Measurements from ENCODE around the gene ICAM4.

Gene ICAM4

DNA sequence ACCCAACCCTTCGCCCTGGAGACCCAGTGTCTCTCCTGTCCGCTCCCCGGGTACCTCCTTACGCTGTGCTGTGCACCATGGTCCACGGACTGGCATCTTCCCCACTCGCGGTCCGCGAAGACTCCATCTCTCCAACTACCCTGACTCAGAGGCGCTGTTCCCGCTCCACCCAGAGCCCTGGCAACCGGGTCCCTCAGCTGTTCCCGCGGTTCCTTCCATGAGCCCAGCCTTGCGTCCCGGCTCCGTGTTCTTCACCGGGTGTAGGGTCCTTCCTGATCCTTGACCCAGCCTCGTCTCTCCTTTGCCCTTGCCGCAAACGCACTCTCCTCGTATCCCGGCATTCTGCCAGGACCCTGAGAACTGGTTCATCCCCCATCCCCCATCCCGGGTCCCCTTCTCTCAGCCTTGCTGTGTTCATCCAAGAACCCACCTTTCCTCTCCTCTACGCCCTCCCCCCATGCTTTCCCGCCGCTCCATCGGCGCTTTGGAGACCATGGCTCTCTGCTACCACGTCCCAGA, 3.7 kb downstream of the ICAM4 start:
- DNase-seq (ENCODE audit: low read depth in 1 of 2, low spot score in 1 of 2): no peak
- Histone ChIP-seq H3K27ac (replicated peaks) (no peak overlapping the region), H3K27me3 (ENCODE audit: insufficient read depth, poor library complexity, severe bottlenecking) (peaks cover 60% of the 10 kb centered on the region), H3K4me3 (replicated peaks; ENCODE audit: insufficient read depth, low read length) (peak overlapping the region; percentile 33; the same call in 1 of the 2 replicates)
- TF ChIP-seq, protein P1, sequence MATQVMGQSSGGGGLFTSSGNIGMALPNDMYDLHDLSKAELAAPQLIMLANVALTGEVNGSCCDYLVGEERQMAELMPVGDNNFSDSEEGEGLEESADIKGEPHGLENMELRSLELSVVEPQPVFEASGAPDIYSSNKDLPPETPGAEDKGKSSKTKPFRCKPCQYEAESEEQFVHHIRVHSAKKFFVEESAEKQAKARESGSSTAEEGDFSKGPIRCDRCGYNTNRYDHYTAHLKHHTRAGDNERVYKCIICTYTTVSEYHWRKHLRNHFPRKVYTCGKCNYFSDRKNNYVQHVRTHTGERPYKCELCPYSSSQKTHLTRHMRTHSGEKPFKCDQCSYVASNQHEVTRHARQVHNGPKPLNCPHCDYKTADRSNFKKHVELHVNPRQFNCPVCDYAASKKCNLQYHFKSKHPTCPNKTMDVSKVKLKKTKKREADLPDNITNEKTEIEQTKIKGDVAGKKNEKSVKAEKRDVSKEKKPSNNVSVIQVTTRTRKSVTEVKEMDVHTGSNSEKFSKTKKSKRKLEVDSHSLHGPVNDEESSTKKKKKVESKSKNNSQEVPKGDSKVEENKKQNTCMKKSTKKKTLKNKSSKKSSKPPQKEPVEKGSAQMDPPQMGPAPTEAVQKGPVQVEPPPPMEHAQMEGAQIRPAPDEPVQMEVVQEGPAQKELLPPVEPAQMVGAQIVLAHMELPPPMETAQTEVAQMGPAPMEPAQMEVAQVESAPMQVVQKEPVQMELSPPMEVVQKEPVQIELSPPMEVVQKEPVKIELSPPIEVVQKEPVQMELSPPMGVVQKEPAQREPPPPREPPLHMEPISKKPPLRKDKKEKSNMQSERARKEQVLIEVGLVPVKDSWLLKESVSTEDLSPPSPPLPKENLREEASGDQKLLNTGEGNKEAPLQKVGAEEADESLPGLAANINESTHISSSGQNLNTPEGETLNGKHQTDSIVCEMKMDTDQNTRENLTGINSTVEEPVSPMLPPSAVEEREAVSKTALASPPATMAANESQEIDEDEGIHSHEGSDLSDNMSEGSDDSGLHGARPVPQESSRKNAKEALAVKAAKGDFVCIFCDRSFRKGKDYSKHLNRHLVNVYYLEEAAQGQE (IDR thresholded peaks at IDR 0.05; ENCODE audit: insufficient replicate concordance, low read depth): no peak
- TF ChIP-seq SPI1 (IDR thresholded peaks at IDR 0.05; ENCODE audit: borderline replicate concordance, low read depth) (no peak), GABPA (IDR thresholded peaks at IDR 0.05; ENCODE audit: low read depth) (no peak)
- TF ChIP-seq, protein P2, sequence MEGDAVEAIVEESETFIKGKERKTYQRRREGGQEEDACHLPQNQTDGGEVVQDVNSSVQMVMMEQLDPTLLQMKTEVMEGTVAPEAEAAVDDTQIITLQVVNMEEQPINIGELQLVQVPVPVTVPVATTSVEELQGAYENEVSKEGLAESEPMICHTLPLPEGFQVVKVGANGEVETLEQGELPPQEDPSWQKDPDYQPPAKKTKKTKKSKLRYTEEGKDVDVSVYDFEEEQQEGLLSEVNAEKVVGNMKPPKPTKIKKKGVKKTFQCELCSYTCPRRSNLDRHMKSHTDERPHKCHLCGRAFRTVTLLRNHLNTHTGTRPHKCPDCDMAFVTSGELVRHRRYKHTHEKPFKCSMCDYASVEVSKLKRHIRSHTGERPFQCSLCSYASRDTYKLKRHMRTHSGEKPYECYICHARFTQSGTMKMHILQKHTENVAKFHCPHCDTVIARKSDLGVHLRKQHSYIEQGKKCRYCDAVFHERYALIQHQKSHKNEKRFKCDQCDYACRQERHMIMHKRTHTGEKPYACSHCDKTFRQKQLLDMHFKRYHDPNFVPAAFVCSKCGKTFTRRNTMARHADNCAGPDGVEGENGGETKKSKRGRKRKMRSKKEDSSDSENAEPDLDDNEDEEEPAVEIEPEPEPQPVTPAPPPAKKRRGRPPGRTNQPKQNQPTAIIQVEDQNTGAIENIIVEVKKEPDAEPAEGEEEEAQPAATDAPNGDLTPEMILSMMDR (IDR thresholded peaks at IDR 0.05; ENCODE audit: insufficient read depth, low read length): no peak

- DNase-seq (ENCODE audit: low read depth in 1 of 2, low spot score in 1 of 2): peak in 1 of 2 experiments; percentile 29
- Histone ChIP-seq H3K27ac (replicated peaks) (no peak overlapping the region), H3K4me3 (replicated peaks; ENCODE audit: insufficient read depth, low read length) (peak overlapping the region; percentile 33), H3K27me3 (ENCODE audit: insufficient read depth, poor library complexity, severe bottlenecking) (peaks cover 66% of the 10 kb centered on the region)
- TF ChIP-seq SPI1 (IDR thresholded peaks at IDR 0.05; ENCODE audit: borderline replicate concordance, low read depth) (no peak), POLR2AphosphoS5 (IDR thresholded peaks at IDR 0.05; ENCODE audit: low read depth) (no peak), GABPA (IDR thresholded peaks at IDR 0.05; ENCODE audit: low read depth) (no peak)
- TF ChIP-seq, protein P2 (IDR thresholded peaks at IDR 0.05; ENCODE audit: insufficient read depth, low read length): no peak
- TF ChIP-seq, protein P1 (IDR thresholded peaks at IDR 0.05; ENCODE audit: insufficient replicate concordance, low read depth): no peak
These were observed 4.3 kb downstream of the ICAM4 start for GRCh38 chr19:10290876-10291553.

DNA sequence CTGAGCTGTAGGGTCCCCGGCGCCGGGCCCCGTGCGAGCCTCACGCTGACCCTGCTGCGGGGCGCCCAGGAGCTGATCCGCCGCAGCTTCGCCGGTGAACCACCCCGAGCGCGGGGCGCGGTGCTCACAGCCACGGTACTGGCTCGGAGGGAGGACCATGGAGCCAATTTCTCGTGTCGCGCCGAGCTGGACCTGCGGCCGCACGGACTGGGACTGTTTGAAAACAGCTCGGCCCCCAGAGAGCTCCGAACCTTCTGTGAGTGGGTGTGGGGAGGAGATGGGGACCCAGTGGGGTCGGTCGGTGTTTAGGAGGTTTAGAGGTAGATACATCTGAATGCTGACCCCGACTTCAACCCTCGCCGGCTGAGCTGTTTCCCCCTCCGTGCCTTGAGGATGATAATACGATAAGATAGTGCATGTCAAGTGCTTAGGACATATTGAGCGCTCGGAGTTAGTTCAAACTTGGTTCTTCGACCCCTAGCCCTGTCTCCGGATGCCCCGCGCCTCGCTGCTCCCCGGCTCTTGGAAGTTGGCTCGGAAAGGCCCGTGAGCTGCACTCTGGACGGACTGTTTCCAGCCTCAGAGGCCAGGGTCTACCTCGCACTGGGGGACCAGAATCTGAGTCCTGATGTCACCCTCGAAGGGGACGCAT, 4.9 kb downstream of the ICAM4 start:
- no peak for DNase-seq (ENCODE audit: low read depth in 1 of 2, low spot score in 1 of 2)
- TF ChIP-seq POLR2AphosphoS5 (IDR thresholded peaks at IDR 0.05; ENCODE audit: low read depth) (no peak), GABPA (IDR thresholded peaks at IDR 0.05; ENCODE audit: low read depth) (no peak), SPI1 (IDR thresholded peaks at IDR 0.05; ENCODE audit: borderline replicate concordance, low read depth) (no peak)
- TF ChIP-seq, protein P2 (IDR thresholded peaks at IDR 0.05; ENCODE audit: insufficient read depth, low read length): no peak
- TF ChIP-seq, protein P1 (IDR thresholded peaks at IDR 0.05; ENCODE audit: insufficient replicate concordance, low read depth): no peak
- Histone ChIP-seq H3K27ac (replicated peaks) (no peak overlapping the region), H3K27me3 (ENCODE audit: insufficient read depth, poor library complexity, severe bottlenecking) (peaks cover 66% of the 10 kb centered on the region), H3K4me3 (replicated peaks; ENCODE audit: insufficient read depth, low read length) (peak overlapping the region; percentile 33)
